ENCODE data around the gene MBOAT2.
"Not testable (repeated sequence)": the region's sequence is repeated elsewhere in the genome, so short reads cannot be mapped to it uniquely, and the experiment has no call there.

MBOAT2 gene

DNA sequence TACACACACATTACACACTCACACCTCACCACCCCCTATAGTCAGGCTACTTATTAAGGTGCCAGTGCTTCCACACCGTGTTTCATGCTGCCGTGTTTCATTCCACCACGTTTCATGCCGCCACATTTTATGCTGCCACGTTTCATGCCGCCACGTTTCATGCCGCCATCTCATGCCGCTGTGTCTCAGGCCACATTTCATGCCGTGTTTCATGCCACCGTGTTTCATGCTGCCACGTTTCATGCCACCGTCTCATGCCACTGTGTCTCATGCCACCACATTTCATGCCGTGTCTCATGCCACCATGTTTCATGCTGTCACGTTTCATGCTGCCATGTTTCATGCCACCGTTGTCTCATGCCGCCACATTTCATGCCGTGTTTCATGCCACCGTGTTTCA lies 65.1 kb downstream of the MBOAT2 start:
- DNase-seq = no peak

DNA sequence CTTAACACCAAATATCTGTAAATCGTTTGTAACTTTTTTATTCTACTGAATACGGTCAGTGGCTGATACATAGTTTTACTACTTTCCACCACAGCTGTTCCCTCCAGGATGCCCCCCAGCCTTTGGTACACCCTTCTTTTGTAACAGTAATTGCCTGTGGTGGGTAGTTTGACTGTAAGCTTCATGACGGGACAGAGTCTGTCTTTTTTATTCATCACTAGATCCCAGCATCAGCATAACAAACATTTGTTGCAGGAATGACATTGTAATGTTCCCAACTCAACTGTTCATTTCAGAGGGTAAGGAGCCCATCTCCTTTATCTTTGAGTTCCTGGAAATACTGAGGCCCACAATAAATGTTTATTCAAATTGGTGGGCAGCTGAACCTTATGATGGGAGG lies 67.5 kb downstream of the MBOAT2 start:
- DNase-seq = no peak

DNA sequence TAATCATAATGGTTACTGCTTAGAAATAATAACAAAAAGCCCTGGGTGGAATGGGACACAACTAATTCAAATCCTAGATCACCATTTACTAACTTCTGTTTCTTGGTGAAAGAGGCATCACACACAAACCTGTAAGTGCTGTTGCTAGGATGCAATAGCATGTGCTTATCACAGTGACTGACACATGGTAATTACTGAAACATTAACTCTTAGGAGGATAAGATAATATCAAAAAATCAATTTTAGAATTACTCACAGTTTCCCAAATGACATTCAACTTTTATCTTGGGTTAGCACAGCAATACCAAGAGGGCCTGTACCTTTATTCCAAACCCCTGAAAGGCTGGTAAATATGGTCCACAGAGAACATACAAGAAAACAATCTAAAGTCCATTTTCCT lies 69.1 kb downstream of the MBOAT2 start:
- no peak for DNase-seq

DNA sequence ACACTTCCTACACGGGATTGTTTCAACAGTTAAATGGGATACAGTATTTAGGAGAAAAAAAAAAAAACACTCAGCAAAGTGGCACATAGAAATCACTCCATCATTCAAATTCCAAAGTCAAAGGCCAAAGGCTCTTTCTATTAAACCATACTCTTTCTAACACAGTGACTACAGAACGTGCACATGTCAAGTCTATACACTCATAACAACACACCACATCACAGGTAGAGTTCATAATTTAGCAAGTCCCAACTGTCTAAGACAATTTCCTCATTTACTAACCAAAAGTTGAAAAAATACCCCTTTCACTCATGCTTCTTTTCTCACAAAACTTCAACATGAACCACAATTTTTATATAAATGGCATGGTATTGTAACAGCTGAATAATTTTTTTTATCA lies 70.8 kb downstream of the MBOAT2 start:
- no peak for DNase-seq

- DNase-seq = not testable (repeated sequence)
These were observed 73.3 kb downstream of the MBOAT2 start for GRCh38 chr2:8930185-8930584.

DNA sequence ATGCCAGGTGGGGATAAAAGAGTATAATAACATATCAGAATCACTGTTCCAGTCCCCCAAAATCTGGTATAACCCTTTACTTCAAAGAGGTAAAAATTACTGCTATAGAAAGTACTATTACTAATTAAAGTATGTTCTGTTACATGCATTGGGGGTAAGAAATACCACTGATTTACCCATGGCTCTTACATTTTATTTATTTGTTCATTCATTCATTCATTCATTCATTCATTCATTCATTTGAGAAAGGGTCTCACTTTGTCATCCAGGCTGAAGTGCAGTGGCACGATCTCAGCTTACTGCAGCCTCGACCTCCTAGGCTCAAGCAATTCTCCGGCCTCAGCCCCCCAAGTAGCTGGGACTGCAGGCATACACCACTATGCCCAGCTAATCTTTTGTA lies 74.4 kb downstream of the MBOAT2 start:
- DNase-seq = no peak

DNA sequence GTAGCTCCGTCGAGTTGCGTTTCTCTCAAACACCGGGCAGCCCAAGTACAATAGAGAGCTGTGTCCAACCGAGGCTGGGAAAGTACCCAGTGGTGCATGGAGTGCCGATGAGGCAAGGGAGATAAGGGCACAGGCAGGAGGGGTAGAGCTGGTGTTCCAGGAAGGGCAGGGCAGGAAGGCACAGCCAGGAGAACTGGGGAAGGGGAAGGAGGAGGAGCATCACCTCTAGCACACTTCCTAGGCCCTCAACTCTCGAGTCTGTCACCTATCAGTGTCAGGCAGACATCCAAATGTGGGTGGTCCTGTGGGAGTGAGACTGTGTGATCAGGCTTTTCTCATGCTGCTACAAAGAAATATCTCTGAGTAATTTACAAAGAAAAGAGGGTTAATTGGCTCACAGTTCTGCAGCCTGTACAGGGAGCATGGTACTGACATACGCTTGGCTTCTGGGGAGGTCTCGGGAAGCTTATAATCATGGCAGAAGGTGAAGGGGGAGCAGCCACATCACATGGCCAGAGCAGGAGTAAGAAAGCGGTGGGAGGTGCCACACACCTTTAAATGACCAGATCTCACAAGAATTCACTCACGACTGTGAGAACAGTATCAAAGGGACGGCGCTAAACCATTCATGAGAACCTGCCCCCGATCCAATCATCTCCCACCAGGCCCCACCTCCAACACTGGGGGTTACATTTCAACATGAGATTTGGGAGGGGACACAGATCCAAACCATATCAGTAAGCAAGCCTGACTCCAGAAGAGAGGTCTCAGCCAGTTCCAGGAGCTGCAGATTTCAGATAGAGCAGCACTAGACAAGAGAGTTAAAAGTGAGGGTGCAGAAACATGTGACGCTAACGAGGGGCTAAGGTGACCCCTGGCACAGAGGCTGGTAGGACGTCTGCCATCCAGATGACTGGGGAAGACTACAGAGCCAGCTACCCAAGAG lies 75.7 kb downstream of the MBOAT2 start:
- no peak for DNase-seq

GRCh38 chr2:8926356-8926755 lies 77.1 kb downstream of the MBOAT2 start:
- DNase-seq = no peak

GRCh38 chr2:8925411-8925810 lies 78.1 kb downstream of the MBOAT2 start:
- DNase-seq = no peak

- DNase-seq = no peak
These were observed 80.3 kb downstream of the MBOAT2 start for GRCh38 chr2:8923183-8923582.

DNA sequence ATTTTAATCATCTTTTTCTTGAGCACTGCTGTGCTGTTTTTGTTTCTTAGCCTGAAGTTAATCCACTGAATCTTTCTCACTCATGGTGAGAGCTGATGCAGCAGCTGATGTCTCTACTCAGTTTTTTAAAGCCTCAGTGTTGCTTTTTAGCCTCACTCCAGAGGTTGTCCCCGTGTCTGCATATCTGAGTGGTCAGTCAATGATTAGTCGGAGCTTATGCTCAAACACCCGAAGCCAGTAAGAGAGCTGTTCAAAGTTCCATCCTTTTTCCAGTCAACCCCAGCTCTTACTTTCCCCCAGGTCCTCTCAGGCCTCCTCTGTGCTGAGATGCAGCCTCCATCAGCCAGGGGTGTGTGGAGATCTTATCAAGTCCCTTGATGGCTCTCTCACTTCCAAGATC lies 81.1 kb downstream of the MBOAT2 start:
- DNase-seq = no peak

GRCh38 chr2:8918412-8918811 lies 85.1 kb downstream of the MBOAT2 start:
- no peak for DNase-seq

DNA sequence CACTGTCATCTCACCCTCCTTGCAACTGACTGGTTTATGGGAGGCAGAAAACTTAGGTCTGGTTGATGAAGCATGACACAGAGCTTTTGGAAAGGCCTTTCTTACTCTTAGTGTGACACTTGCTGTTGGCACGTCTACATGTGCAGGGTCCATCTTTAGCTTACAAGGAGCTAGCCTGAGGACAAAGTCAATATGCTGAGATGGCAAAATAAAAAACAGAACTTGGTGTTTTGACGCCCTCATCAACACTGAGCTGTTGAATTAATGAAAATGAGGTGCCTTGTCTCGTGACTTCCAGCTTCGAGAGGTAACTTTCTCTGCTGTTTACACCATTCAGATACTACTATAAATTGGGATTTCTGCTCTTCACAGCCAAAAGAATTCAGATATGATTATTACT lies 87.5 kb downstream of the MBOAT2 start:
- no peak for DNase-seq

DNA sequence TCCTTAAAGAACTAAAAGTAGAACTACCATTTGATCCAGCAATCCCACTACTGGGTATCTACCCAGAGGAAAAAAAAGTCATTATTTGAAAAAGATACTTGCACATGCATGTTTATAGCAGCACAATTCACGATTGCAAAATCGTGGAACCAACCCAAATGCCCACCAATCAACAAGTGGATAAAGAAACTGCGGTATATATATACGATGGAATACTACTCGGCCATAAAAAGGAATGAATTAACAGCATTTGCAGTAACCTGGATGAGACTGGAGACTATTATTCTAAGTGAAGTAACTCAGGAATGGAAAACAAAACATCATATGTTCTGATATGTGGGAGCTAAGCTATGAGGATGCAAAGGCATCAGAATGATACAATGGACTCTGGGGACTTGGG lies 89.7 kb downstream of the MBOAT2 start:
- DNase-seq = not testable (repeated sequence)

DNA sequence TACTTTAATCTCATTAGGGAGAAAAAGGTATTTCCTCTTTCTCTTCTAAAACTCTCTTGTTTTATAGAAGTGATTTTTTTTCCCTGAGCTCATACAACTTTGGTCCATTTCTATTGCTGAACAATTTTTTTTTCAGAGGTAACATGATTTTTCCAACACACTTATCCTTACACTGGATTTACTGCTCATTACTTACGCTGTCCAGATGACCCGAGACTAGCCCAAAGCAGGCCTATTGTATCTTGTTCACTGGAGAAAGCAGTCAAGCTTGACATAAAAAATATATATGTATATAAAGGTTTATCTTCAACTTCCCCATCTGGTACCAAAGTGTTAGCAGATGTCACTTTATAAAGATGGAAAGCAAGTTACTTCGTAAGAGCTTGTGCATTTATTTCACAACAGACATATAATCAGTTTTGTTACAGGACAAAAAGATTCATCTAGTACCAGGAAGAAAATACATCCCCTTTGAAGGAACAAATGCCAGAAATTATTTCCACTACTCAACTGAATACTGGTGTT lies 95.7 kb downstream of the MBOAT2 start:
- DNase-seq = no peak

- not testable (repeated sequence) for DNase-seq
These were observed 99.6 kb downstream of the MBOAT2 start for GRCh38 chr2:8903924-8904323.

DNA sequence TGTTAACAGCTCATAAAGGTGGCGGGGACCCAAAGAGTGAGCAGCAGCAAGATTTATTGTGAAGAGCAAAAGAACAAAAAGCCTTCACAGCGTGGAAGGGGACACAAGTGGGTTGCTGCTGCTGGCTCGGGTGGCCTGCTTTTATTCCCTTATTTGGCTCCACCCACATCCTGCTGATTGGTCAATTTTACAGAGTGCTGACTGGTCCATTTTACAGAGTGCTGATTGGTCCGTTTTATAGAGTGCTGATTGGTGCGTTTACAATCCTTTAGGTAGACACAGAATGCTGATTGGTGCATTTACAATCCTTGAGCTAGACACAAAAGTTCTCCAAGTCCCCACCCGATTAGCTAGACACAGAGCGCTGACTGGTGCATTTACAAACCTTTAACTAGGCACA lies 100.7 kb downstream of the MBOAT2 start:
- DNase-seq = not testable (repeated sequence)

DNA sequence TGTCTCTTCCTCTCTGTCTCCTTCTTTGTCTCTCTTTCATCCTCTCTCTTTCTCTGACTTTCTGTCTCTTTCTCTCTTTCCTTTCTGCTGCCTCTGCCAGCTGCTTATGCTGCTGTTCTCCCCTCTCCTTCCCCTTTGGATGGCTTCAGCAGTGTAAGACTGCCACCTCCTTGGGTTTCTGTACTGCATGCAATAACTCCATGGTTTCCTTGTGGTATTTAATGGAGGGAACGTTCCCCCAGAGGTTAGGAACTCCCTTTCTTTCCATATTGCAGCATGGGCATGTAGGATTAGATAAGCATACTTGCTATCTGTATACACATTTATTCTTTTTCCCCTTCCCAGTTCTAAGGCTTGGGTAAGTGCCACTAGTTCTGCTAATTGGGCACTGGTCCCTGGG lies 106.3 kb downstream of the MBOAT2 start:
- not testable (repeated sequence) for DNase-seq

DNA sequence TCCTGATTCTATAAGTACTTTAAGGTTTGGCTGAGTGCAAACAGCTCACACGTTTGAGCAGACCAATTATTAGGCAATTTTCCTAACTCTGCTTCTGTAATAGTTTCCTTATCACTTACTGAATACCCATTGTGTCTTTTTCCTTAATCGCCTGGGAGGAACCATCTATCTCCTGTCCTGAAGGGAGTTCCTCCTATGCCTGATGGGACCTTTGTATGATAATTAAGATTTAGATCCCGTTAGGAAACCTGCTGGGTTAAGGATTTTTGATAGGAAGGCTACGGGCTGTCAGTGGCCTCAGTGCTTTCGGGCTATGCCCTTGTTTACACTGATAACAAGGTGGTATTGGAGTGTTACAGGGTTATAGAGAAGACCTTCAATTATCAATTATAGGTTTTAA lies 106.8 kb downstream of the MBOAT2 start:
- DNase-seq = not testable (repeated sequence)

GRCh38 chr2:8895087-8895912 lies 108.2 kb downstream of the MBOAT2 start:
- not testable (repeated sequence) for DNase-seq

- DNase-seq = no peak
These were observed 109.3 kb downstream of the MBOAT2 start for GRCh38 chr2:8893978-8894820.

DNA sequence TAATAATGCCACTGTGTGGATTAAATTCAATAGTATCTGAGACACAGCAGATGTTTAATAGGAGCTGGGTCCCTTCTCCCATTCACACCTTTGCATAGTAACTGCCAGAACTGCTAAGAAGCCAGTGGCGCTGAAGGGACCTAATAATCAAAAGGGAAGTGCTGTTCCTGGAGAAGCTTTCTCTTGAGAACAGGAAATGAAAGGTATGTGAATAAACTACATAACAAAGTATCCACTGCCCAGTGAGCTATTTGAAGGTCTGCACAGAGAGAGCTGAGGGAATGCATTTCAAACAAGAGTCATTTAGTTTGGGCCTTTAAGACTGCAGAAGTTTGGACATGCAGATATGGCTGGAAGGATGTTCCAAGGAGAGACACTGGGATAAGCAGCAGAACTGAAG lies 110.0 kb downstream of the MBOAT2 start:
- no peak for DNase-seq

DNA sequence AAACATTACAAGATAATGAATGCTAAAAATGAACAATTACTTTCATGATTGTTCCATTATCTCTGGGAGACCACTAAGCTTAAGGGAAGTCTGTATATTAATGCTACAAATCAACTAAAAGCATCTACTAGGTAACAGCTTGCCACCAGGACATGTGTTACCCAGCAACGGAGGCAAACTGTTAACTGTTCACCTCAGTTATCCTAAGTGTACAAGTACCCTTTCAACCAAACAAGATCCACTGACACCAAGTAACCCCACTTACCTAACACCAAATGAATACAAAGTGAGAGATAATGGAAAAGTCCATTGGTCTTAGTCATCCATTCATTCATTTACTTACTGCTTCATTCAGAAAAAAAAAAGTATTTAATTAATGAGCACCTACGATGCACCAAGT lies 111.4 kb downstream of the MBOAT2 start:
- no peak for DNase-seq
